H9 (cell line): ENCODE data around the gene KDM2B. TPM values are rescaled to one million over a fixed set of nuclear protein-coding genes. Genes with fewer than 3 reads are reported as not detected.

Source experiments
- DNase-seq: peaks from one replicate; pipeline ENCODE4 v3.0.0-alpha.2; 2017
- H2AFZ ChIP-seq: one replicate; pipeline ENCODE4 v1.6.1; 2013; ENCODE audit warnings: mild to moderate bottlenecking, low read length, control low read depth, moderate library complexity
- H2AK5ac ChIP-seq: 2 replicates; pipeline ENCODE4 v1.6.1; 2013; ENCODE audit warnings: low read length, control low read depth, mixed read lengths; ENCODE audit not compliant: insufficient read length
- H2BK120ac ChIP-seq: one replicate; pipeline ENCODE4 v1.6.1; 2013; ENCODE audit warnings: low read depth, mild to moderate bottlenecking, low read length, control low read depth, inconsistent platforms; ENCODE audit not compliant: poor library complexity, severe bottlenecking
- H2BK12ac ChIP-seq: 2 replicates; pipeline ENCODE4 v1.6.1; 2013; ENCODE audit warnings: low read length, control low read depth, mixed read lengths, low read depth; ENCODE audit not compliant: insufficient read length
- H2BK15ac ChIP-seq: 2 replicates; pipeline ENCODE4 v1.6.1; 2013; ENCODE audit warnings: low read depth, low read length, control low read depth
- H2BK20ac ChIP-seq: one replicate; pipeline ENCODE4 v1.6.1; 2013; ENCODE audit warnings: low read depth, mild to moderate bottlenecking, low read length, control low read depth, inconsistent platforms; ENCODE audit not compliant: poor library complexity, severe bottlenecking
- H2BK5ac ChIP-seq: 2 replicates; pipeline ENCODE4 v1.6.1; 2013; ENCODE audit warnings: low read length, control low read depth, mixed read lengths; ENCODE audit not compliant: insufficient read length
- H3K14ac ChIP-seq: 2 replicates; pipeline ENCODE4 v1.6.1; 2013; ENCODE audit warnings: low read length, control low read depth; ENCODE audit not compliant: insufficient read depth
- H3K18ac ChIP-seq: 2 replicates; pipeline ENCODE4 v1.6.1; 2013; ENCODE audit warnings: low read depth, mild to moderate bottlenecking, mixed read lengths, low read length, control low read depth; ENCODE audit not compliant: insufficient read length
- H3K23ac ChIP-seq: 2 replicates; pipeline ENCODE4 v1.6.1; 2013; ENCODE audit warnings: low read length, control low read depth, mixed read lengths, low read depth; ENCODE audit not compliant: insufficient read length
- H3K23me2 ChIP-seq: 2 replicates; pipeline ENCODE4 v1.6.1; 2013; ENCODE audit warnings: low read depth, mild to moderate bottlenecking, mixed read lengths, low read length, control low read depth; ENCODE audit not compliant: insufficient read length, poor library complexity, severe bottlenecking
- H3K27ac ChIP-seq: 2 replicates; pipeline ENCODE4 v1.5.1; 2013; ENCODE audit warnings: low read length, control low read depth, mixed read lengths, low read depth; ENCODE audit not compliant: insufficient read length
- H3K27me3 ChIP-seq: 2 replicates; pipeline ENCODE4 v1.6.1; 2013; ENCODE audit warnings: low read length, control low read depth, inconsistent platforms; ENCODE audit not compliant: insufficient read depth
- H3K4ac ChIP-seq: 2 replicates; pipeline ENCODE4 v1.6.1; 2013; ENCODE audit warnings: low read depth, mild to moderate bottlenecking, control low read depth, inconsistent platforms, low read length, moderate library complexity
- H3K4me1 ChIP-seq: 2 replicates; pipeline ENCODE4 v1.6.1; 2013; ENCODE audit warnings: low read length, control low read depth, inconsistent platforms; ENCODE audit not compliant: insufficient read depth
- H3K4me2 ChIP-seq: 2 replicates; pipeline ENCODE4 v1.6.1; 2013; ENCODE audit warnings: low read length, control low read depth, mixed read lengths; ENCODE audit not compliant: insufficient read length, insufficient read depth
- H3K56ac ChIP-seq: 2 replicates; pipeline ENCODE4 v1.6.1; 2013; ENCODE audit warnings: low read depth, mild to moderate bottlenecking, mixed read lengths, low read length, control low read depth; ENCODE audit not compliant: insufficient read length
- H3K79me1 ChIP-seq: 2 replicates; pipeline ENCODE4 v1.6.1; 2013; ENCODE audit warnings: low read depth, mild to moderate bottlenecking, moderate library complexity, low read length, control low read depth, inconsistent platforms; ENCODE audit not compliant: insufficient read depth, poor library complexity, severe bottlenecking
- H3K79me2 ChIP-seq: 2 replicates; pipeline ENCODE4 v1.6.1; 2013; ENCODE audit warnings: low read length, control low read depth, inconsistent platforms; ENCODE audit not compliant: insufficient read depth
- H3K9ac ChIP-seq: 2 replicates; pipeline ENCODE4 v1.6.1; 2013; ENCODE audit warnings: low read length, control low read depth, mixed read lengths; ENCODE audit not compliant: insufficient read length; ENCODE audit errors: extremely low read depth
- H3K9me3 ChIP-seq: one replicate; pipeline ENCODE4 v1.6.1; 2013; ENCODE audit warnings: low read depth, low read length, inconsistent platforms; ENCODE audit not compliant: control insufficient read depth
- H3T11ph ChIP-seq: one replicate; pipeline ENCODE4 v1.6.1; 2013; ENCODE audit warnings: mild to moderate bottlenecking, low read length, control low read depth, inconsistent platforms
- H4K20me1 ChIP-seq: one replicate; pipeline ENCODE4 v1.6.1; 2013; ENCODE audit not compliant: control insufficient read depth, insufficient read length, insufficient read depth
- H4K5ac ChIP-seq: 2 replicates; pipeline ENCODE4 v1.6.1; 2013; ENCODE audit warnings: low read depth, mild to moderate bottlenecking, mixed read lengths, low read length, control low read depth; ENCODE audit not compliant: insufficient read length
- H4K8ac ChIP-seq: replicated peaks from 2 replicates; pipeline ENCODE4 v1.6.1; 2013; ENCODE audit warnings: low read length, control low read depth, mixed read lengths, low read depth; ENCODE audit not compliant: insufficient read length
- H4K91ac ChIP-seq: 2 replicates; pipeline ENCODE4 v1.6.1; 2013; ENCODE audit warnings: low read depth, mild to moderate bottlenecking, moderate library complexity, mixed read lengths, low read length, control low read depth; ENCODE audit not compliant: insufficient read length
- H3K27ac Mint-ChIP-seq, 3 experiments: 2 replicates in 2 of 3; 3 replicates in 1 of 3; pipeline ENCODE4 v1.8.0; 2020 to 2021; ENCODE audit warnings: mixed read lengths in 3 of 3, mild to moderate bottlenecking in 1 of 3, moderate library complexity in 1 of 3
- H3K27me3 Mint-ChIP-seq: 2 replicates; pipeline ENCODE4 v1.8.0; 2021; ENCODE audit warnings: low read depth, mild to moderate bottlenecking, moderate library complexity, mixed read lengths
- H3K36me3 Mint-ChIP-seq, 3 experiments: 2 replicates in 2 of 3; 3 replicates in 1 of 3; pipeline ENCODE4 v1.8.0; 2020 to 2021; ENCODE audit warnings: low read depth in 3 of 3, mixed read lengths in 3 of 3; ENCODE audit not compliant: insufficient read depth in 1 of 3
- H3K4me1 Mint-ChIP-seq, 2 experiments: 2 replicates each; pipeline ENCODE4 v1.8.0; 2020; ENCODE audit warnings: mixed read lengths in 2 of 2
- H3K4me3 Mint-ChIP-seq, 2 experiments: 2 replicates in 1 of 2; 3 replicates in 1 of 2; pipeline ENCODE4 v1.8.0; 2020 to 2021; ENCODE audit warnings: mild to moderate bottlenecking in 2 of 2, mixed read lengths in 2 of 2, moderate library complexity in 1 of 2
- H3K9me3 Mint-ChIP-seq, 2 experiments: 2 replicates in 1 of 2; 3 replicates in 1 of 2; pipeline ENCODE4 v1.8.0; 2020; ENCODE audit warnings: mild to moderate bottlenecking in 2 of 2, mixed read lengths in 2 of 2, moderate library complexity in 1 of 2
- CTCF ChIP-seq: fragments of 200-600 bp; sonication (generic); conservative IDR thresholded peaks from 3 replicates; pipeline ENCODE4 v1.8.0; 2021; ENCODE audit warnings: antibody characterized with exemption, mild to moderate bottlenecking
- WGBS: extraction: QIAGEN DNeasy Blood & Tissue Kit; methylation state at CpG from one replicate; pipeline ENCODE4 v1.1.7; 2013; ENCODE audit warnings: missing lambda C conversion rate, low lambda C conversion rate, mixed read lengths; ENCODE audit not compliant: insufficient read length; ENCODE audit errors: extremely low coverage; 5-methylcytosine and 5-hydroxymethylcytosine counted together
- total RNA-seq: library from RNA; stranded (reverse); gene quantifications from 2 replicates; pipeline ENCODE4 v1.2.1, GENCODE V29; 2021

KDM2B gene
- total RNA-seq, 1 experiment from 2014 or later = 143 TPM

- Histone ChIP-seq H2BK120ac (no peak overlapping the region), H3T11ph (no peak overlapping the region), H3K4me1 (no peaks in the 10 kb centered on the region), H2AK5ac (no peak overlapping the region), H2BK15ac (no peak overlapping the region), H3K79me2 (no peaks in the 10 kb centered on the region), H4K91ac (no peak overlapping the region), H3K9ac (no peak overlapping the region), H3K56ac (no peak overlapping the region), H4K5ac (no peak overlapping the region), H2BK12ac (no peak overlapping the region), H3K4me2 (no peak overlapping the region), H2AFZ (no peak overlapping the region), H4K20me1 (no peaks in the 10 kb centered on the region), H3K9me3 (no peaks in the 10 kb centered on the region), H3K23ac (no peak overlapping the region), H3K27ac (no peak overlapping the region), H3K27me3 (no peaks in the 10 kb centered on the region), H2BK20ac (no peak overlapping the region), H2BK5ac (no peak overlapping the region), H4K8ac (no peak overlapping the region), H3K18ac (no peak overlapping the region), H3K4ac (no peak overlapping the region), H3K23me2 (no peaks in the 10 kb centered on the region), H3K14ac (no peak overlapping the region), H3K79me1 (no peaks in the 10 kb centered on the region)
- no peak for TF ChIP-seq CTCF
- no peak overlapping the region for H3K27ac Mint-ChIP-seq
- peaks cover 6 to 22% of the 10 kb centered on the region in 2 experiments for H3K4me1 Mint-ChIP-seq
- H3K4me3 Mint-ChIP-seq = no peak overlapping the region
- H3K36me3 Mint-ChIP-seq = peaks cover 0 to 5% (median 0%) of the 10 kb centered on the region in 3 experiments; a peak in 2 of 7 replicates
- no peak for DNase-seq
- WGBS = no CpG with 5 or more reads among the region's 6 CpGs
- no peaks in the 10 kb centered on the region for H3K27me3 Mint-ChIP-seq
- peaks cover 0 to 6% of the 10 kb centered on the region in 2 experiments; a peak in 2 of 5 replicates for H3K9me3 Mint-ChIP-seq
These were observed 27.5 kb upstream of the KDM2B start for GRCh38 chr12:121608301-121608700.
